Measurements from ENCODE around the gene MAPKBP1.

- no peak for TF ChIP-seq CTCF (IDR thresholded peaks at IDR 0.05)
- TF ChIP-seq POLR2A (IDR thresholded peaks at IDR 0.05), result no peak
- no peak for TF ChIP-seq EP300 (IDR thresholded peaks at IDR 0.05)
Observed at GRCh38 chr15:41824062-41824745, 49.9 kb downstream of the MAPKBP1 start.
